Glutamatergic neuron (in vitro differentiated cells): ENCODE measurements around the gene WDR41. TPM values are rescaled to one million over a fixed set of nuclear protein-coding genes. Genes with fewer than 3 reads are reported as not detected.
"Not testable (repeated sequence)": the region's sequence is repeated elsewhere in the genome, so short reads cannot be mapped to it uniquely, and the experiment has no call there.

Source experiments
- DNase-seq: peaks from one replicate; pipeline ENCODE4 v3.0.0; 2022
- H3K27ac Mint-ChIP-seq: one replicate; pipeline ENCODE4 v1.8.0; 2020; ENCODE audit warnings: mild to moderate bottlenecking, mixed read lengths, inconsistent platforms; ENCODE audit not compliant: unreplicated experiment
- H3K27me3 Mint-ChIP-seq: one replicate; pipeline ENCODE4 v1.8.0; 2020; ENCODE audit warnings: mild to moderate bottlenecking, moderate library complexity, mixed read lengths, inconsistent platforms; ENCODE audit not compliant: unreplicated experiment
- H3K36me3 Mint-ChIP-seq: one replicate; pipeline ENCODE4 v1.8.0; 2020; ENCODE audit warnings: mild to moderate bottlenecking, mixed read lengths, inconsistent platforms; ENCODE audit not compliant: unreplicated experiment
- H3K4me1 Mint-ChIP-seq: one replicate; pipeline ENCODE4 v1.8.0; 2020; ENCODE audit warnings: mild to moderate bottlenecking, low read depth, mixed read lengths, inconsistent platforms; ENCODE audit not compliant: unreplicated experiment
- H3K4me3 Mint-ChIP-seq: one replicate; pipeline ENCODE4 v1.8.0; 2020; ENCODE audit warnings: mild to moderate bottlenecking, mixed read lengths, inconsistent platforms; ENCODE audit not compliant: unreplicated experiment
- H3K9me3 Mint-ChIP-seq: one replicate; pipeline ENCODE4 v1.8.0; 2020; ENCODE audit warnings: mild to moderate bottlenecking, moderate library complexity, mixed read lengths, inconsistent platforms; ENCODE audit not compliant: unreplicated experiment
- CTCF ChIP-seq: fragments of 200-600 bp; sonication (generic); IDR thresholded peaks from one replicate; pipeline ENCODE4 v1.5.0; 2021; ENCODE audit not compliant: partially characterized antibody, unreplicated experiment
- total RNA-seq: library from RNA; stranded (reverse); fragmentation: NEBNext Ultra II Directional; extraction: Animal tissue kit (Norgen Biotek cat#: 25700); gene quantifications from one replicate; pipeline ENCODE4 v1.2.1, GENCODE V29; 2021; ENCODE audit not compliant: unreplicated experiment

Gene WDR41
- total RNA-seq, 1 donor from 2014 or later = 49.3 TPM

- no peak for TF ChIP-seq CTCF
- no peak overlapping the region for H3K4me3 Mint-ChIP-seq
- no peak overlapping the region for H3K27ac Mint-ChIP-seq
- peaks cover 1% of the 10 kb centered on the region for H3K9me3 Mint-ChIP-seq
- DNase-seq = no peak
- peaks cover 2% of the 10 kb centered on the region for H3K27me3 Mint-ChIP-seq
- H3K4me1 Mint-ChIP-seq = peaks cover 5% of the 10 kb centered on the region
- H3K36me3 Mint-ChIP-seq = no peaks in the 10 kb centered on the region
These were observed 101.3 kb downstream of the WDR41 start for GRCh38 chr5:77390795-77391194.

- no peaks in the 10 kb centered on the region for H3K36me3 Mint-ChIP-seq
- H3K4me3 Mint-ChIP-seq = no peak overlapping the region
- H3K9me3 Mint-ChIP-seq = no peaks in the 10 kb centered on the region
- no peak overlapping the region for H3K27ac Mint-ChIP-seq
- no peak for DNase-seq
- no peak for TF ChIP-seq CTCF
- peaks cover 3% of the 10 kb centered on the region for H3K4me1 Mint-ChIP-seq
- H3K27me3 Mint-ChIP-seq = peaks cover 2% of the 10 kb centered on the region
These were observed 101.9 kb downstream of the WDR41 start for GRCh38 chr5:77390221-77390620.

GRCh38 chr5:77389746-77390145, 102.4 kb downstream of the WDR41 start:
- no peaks in the 10 kb centered on the region for H3K36me3 Mint-ChIP-seq
- no peak overlapping the region for H3K27ac Mint-ChIP-seq
- DNase-seq = no peak
- H3K27me3 Mint-ChIP-seq = peaks cover 2% of the 10 kb centered on the region
- H3K4me1 Mint-ChIP-seq = peaks cover 3% of the 10 kb centered on the region
- no peaks in the 10 kb centered on the region for H3K9me3 Mint-ChIP-seq
- no peak overlapping the region for H3K4me3 Mint-ChIP-seq
- no peak for TF ChIP-seq CTCF

- not testable (repeated sequence) for DNase-seq, H3K27me3 Mint-ChIP-seq, H3K4me3 Mint-ChIP-seq, H3K36me3 Mint-ChIP-seq, H3K9me3 Mint-ChIP-seq, H3K4me1 Mint-ChIP-seq, H3K27ac Mint-ChIP-seq
These were observed 105.8 kb downstream of the WDR41 start for GRCh38 chr5:77386340-77386739.

GRCh38 chr5:77383336-77383735, 108.8 kb downstream of the WDR41 start:
- H3K9me3 Mint-ChIP-seq, H3K27me3 Mint-ChIP-seq, H3K27ac Mint-ChIP-seq, H3K4me1 Mint-ChIP-seq, DNase-seq, H3K36me3 Mint-ChIP-seq, H3K4me3 Mint-ChIP-seq: not testable (repeated sequence)

Other genes with a start within 250 kb of the WDR41 start
- gene OTP, start 146.4 kb upstream of the WDR41 start, total RNA-seq = 0.17 TPM